Upper lobe of left lung (tissue), 4 donors: Measurements from ENCODE around the gene HS6ST2.

ENCODE experiments used
- CTCF ChIP-seq, 6 experiments: fragments of 450-650 bp in 4 of 6; fragments of 200-600 bp in 2 of 6; sonication (generic) in 2 of 6; IDR thresholded peaks; one replicate each; pipeline ENCODE4 v1.5.1; 2016 to 2019; ENCODE audit warnings: antibody characterized with exemption in 6 of 6
- EP300 ChIP-seq, 4 donors: sonication (generic); formaldehyde crosslinking; IDR thresholded peaks; one replicate each; pipeline ENCODE4 v1.5.1; 2017; ENCODE audit warnings: antibody characterized with exemption in 4 of 4, control low read depth in 2 of 4
- POLR2A ChIP-seq, 4 donors: fragments of 450-650 bp; IDR thresholded peaks; one replicate each; pipeline ENCODE4 v1.5.1; 2016 to 2017; ENCODE audit warnings: antibody characterized with exemption in 4 of 4, mild to moderate bottlenecking in 2 of 4
- POLR2AphosphoS5 ChIP-seq, 2 donors: sonication (generic); formaldehyde crosslinking; IDR thresholded peaks; one replicate each; pipeline ENCODE4 v1.5.1; 2017; ENCODE audit warnings: antibody characterized with exemption in 2 of 2

GRCh38 chrX:132887569-132887968 lies 70.9 kb downstream of the HS6ST2 start:
- TF ChIP-seq CTCF (IDR thresholded peaks at IDR 0.05) (no peak), POLR2A (IDR thresholded peaks at IDR 0.05) (no peak), POLR2AphosphoS5 (IDR thresholded peaks at IDR 0.05) (no peak), EP300 (IDR thresholded peaks at IDR 0.05) (no peak)
